Measurements from ENCODE around the gene TNNT3.

- TF ChIP-seq, protein P1, sequence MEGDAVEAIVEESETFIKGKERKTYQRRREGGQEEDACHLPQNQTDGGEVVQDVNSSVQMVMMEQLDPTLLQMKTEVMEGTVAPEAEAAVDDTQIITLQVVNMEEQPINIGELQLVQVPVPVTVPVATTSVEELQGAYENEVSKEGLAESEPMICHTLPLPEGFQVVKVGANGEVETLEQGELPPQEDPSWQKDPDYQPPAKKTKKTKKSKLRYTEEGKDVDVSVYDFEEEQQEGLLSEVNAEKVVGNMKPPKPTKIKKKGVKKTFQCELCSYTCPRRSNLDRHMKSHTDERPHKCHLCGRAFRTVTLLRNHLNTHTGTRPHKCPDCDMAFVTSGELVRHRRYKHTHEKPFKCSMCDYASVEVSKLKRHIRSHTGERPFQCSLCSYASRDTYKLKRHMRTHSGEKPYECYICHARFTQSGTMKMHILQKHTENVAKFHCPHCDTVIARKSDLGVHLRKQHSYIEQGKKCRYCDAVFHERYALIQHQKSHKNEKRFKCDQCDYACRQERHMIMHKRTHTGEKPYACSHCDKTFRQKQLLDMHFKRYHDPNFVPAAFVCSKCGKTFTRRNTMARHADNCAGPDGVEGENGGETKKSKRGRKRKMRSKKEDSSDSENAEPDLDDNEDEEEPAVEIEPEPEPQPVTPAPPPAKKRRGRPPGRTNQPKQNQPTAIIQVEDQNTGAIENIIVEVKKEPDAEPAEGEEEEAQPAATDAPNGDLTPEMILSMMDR (IDR thresholded peaks at IDR 0.05): no peak
- no peak for TF ChIP-seq POLR2A (IDR thresholded peaks at IDR 0.05)
These were observed 30.7 kb upstream of the TNNT3 start for GRCh38 chr11:1888811-1889210.

Data from heart left ventricle (tissue), 13 donors.